ENCODE data around the gene ZNF302. TPM values are rescaled to one million over a fixed set of nuclear protein-coding genes. Genes with fewer than 3 reads are reported as not detected.

The ZNF302 gene
- 13.9 and 15.3 TPM in 2 replicates for total RNA-seq

GRCh38 chr19:34677386-34678084 is at the start of gene ZNF302:
Gene ZNF302 (plus strand): TSS chr19:34677678. CDS start chr19:34678805, 1,127 bp downstream.

GRCh38 chr19:34676697-34677385 is 637 bp upstream of the ZNF302 start, which contains the start of gene SCGB2B2:
Gene SCGB2B2 (minus strand): TSS chr19:34677159. CDS start chr19:34594563, 82,596 bp downstream.

GRCh38 chr19:34733746-34734536 is 56.5 kb downstream of the ZNF302 start, which contains the start of gene ZNF181:
Gene ZNF181 (plus strand): TSS chr19:34734243. CDS start chr19:34735038, 795 bp downstream.

Other genes starting within 250 kb of the ZNF302 start
- gene UBA2, start 249.3 kb upstream of the ZNF302 start, total RNA-seq = 44.9 and 59.3 TPM in 2 replicates
- gene WTIP, start 195.9 kb upstream of the ZNF302 start, total RNA-seq = 28.7 and 44.1 TPM in 2 replicates
- not detected in 2 replicates for gene SCGB2B2, start 519 bp upstream of the ZNF302 start, total RNA-seq
- 11.6 and 17.8 TPM in 2 replicates for gene ZNF181, start 56.6 kb downstream of the ZNF302 start, total RNA-seq
- 5.1 and 10.9 TPM in 2 replicates for gene ZNF599, start 95.5 kb downstream of the ZNF302 start, total RNA-seq
- gene ZNF30, start 249.2 kb downstream of the ZNF302 start, total RNA-seq = 0.94 and 17.9 TPM in 2 replicates

All from pericardium fibroblast (primary cell).